ENCODE results near the gene CHST11. TPM values are rescaled to one million over a fixed set of nuclear protein-coding genes. Genes with fewer than 3 reads are reported as not detected.

Gene CHST11
- total RNA-seq, 1 donor from 2014 or later: 15.5 TPM

GRCh38 chr12:104763168-104763805 lies 306.5 kb downstream of the CHST11 start:
- no peak for DNase-seq (ENCODE audit: extremely low spot score, unreplicated experiment)
- no peak overlapping the region for H3K4me3 Mint-ChIP-seq
- peaks cover 3% of the 10 kb centered on the region for H3K27me3 Mint-ChIP-seq
- H3K36me3 Mint-ChIP-seq: peaks cover 12% of the 10 kb centered on the region
- H3K4me1 Mint-ChIP-seq (ENCODE audit: unreplicated experiment): peaks cover 6% of the 10 kb centered on the region
- TF ChIP-seq CTCF (conservative IDR thresholded peaks at IDR 0.05): no peak
- H3K27ac Mint-ChIP-seq: no peak overlapping the region
- no peaks in the 10 kb centered on the region for H3K9me3 Mint-ChIP-seq

GRCh38 chr12:104764225-104765091 lies 307.7 kb downstream of the CHST11 start:
- no peaks in the 10 kb centered on the region for H3K9me3 Mint-ChIP-seq
- H3K36me3 Mint-ChIP-seq: peaks cover 7% of the 10 kb centered on the region
- no peak overlapping the region for H3K4me3 Mint-ChIP-seq
- H3K27ac Mint-ChIP-seq: no peak overlapping the region
- TF ChIP-seq CTCF (conservative IDR thresholded peaks at IDR 0.05): no peak
- H3K27me3 Mint-ChIP-seq: peaks cover 3% of the 10 kb centered on the region
- peaks cover 9% of the 10 kb centered on the region for H3K4me1 Mint-ChIP-seq (ENCODE audit: unreplicated experiment)
- DNase-seq (ENCODE audit: extremely low spot score, unreplicated experiment): no peak

- DNase-seq (ENCODE audit: extremely low spot score, unreplicated experiment): no peak
- peaks cover 3% of the 10 kb centered on the region for H3K27me3 Mint-ChIP-seq
- peaks cover 9% of the 10 kb centered on the region for H3K4me1 Mint-ChIP-seq (ENCODE audit: unreplicated experiment)
- H3K36me3 Mint-ChIP-seq: peaks cover 3% of the 10 kb centered on the region
- H3K9me3 Mint-ChIP-seq: no peaks in the 10 kb centered on the region
- no peak overlapping the region for H3K4me3 Mint-ChIP-seq
- H3K27ac Mint-ChIP-seq: no peak overlapping the region
- TF ChIP-seq CTCF (conservative IDR thresholded peaks at IDR 0.05): no peak
Measured at GRCh38 chr12:104767261-104767660, 310.5 kb downstream of the CHST11 start.

- peaks cover 6% of the 10 kb centered on the region for H3K9me3 Mint-ChIP-seq
- H3K27ac Mint-ChIP-seq: no peak overlapping the region
- no peak overlapping the region for H3K4me3 Mint-ChIP-seq
- peaks cover 3% of the 10 kb centered on the region for H3K27me3 Mint-ChIP-seq
- no peak for TF ChIP-seq CTCF (conservative IDR thresholded peaks at IDR 0.05)
- H3K36me3 Mint-ChIP-seq: peaks cover 3% of the 10 kb centered on the region
- no peak for DNase-seq (ENCODE audit: extremely low spot score, unreplicated experiment)
- H3K4me1 Mint-ChIP-seq (ENCODE audit: unreplicated experiment): peaks cover 9% of the 10 kb centered on the region
Measured at GRCh38 chr12:104768033-104768432, 311.3 kb downstream of the CHST11 start.

GRCh38 chr12:104769144-104769561 lies 312.4 kb downstream of the CHST11 start:
- TF ChIP-seq CTCF (conservative IDR thresholded peaks at IDR 0.05): no peak

More at GRCh38 chr12:104769144-104769561, 312.4 kb downstream of the CHST11 start:
- no peak for DNase-seq (ENCODE audit: extremely low spot score, unreplicated experiment)
- Mint-ChIP-seq H3K27ac (no peak overlapping the region), H3K4me1 (ENCODE audit: unreplicated experiment) (peaks cover 9% of the 10 kb centered on the region), H3K36me3 (peaks cover 3% of the 10 kb centered on the region), H3K4me3 (no peak overlapping the region), H3K9me3 (peaks cover 13% of the 10 kb centered on the region), H3K27me3 (peaks cover 3% of the 10 kb centered on the region)
